ENCODE data around the gene AKAP6.

The AKAP6 gene

GRCh38 chr14:32318087-32318795 lies 10.9 kb upstream of the AKAP6 start:
- DNase-seq (ENCODE audit: low read depth), result no peak
- TF ChIP-seq CTCF (IDR thresholded peaks at IDR 0.05; ENCODE audit: low read depth, low read length, missing control alignments), result no peak
- in situ Hi-C loops (cut with HindIII; ENCODE audit: low sequenced_read_pairs), result no loop called here
- no peak overlapping the region for H3K4me3 ChIP-seq (ENCODE audit: low read depth, low read length)

- H3K4me3 ChIP-seq (ENCODE audit: low read depth, low read length), result no peak overlapping the region
- TF ChIP-seq CTCF (IDR thresholded peaks at IDR 0.05; ENCODE audit: low read depth, low read length, missing control alignments), result no peak
- no peak for DNase-seq (ENCODE audit: low read depth)
- in situ Hi-C loops (cut with HindIII; ENCODE audit: low sequenced_read_pairs), result no loop called here
These were observed 9.6 kb upstream of the AKAP6 start for GRCh38 chr14:32319368-32320049.

GRCh38 chr14:32324601-32325000 lies 4.5 kb upstream of the AKAP6 start:
- in situ Hi-C loops (cut with HindIII; ENCODE audit: low sequenced_read_pairs), result no loop called here
- no peak for TF ChIP-seq CTCF (IDR thresholded peaks at IDR 0.05; ENCODE audit: low read depth, low read length, missing control alignments)
- H3K4me3 ChIP-seq (ENCODE audit: low read depth, low read length), result no peak overlapping the region
- DNase-seq (ENCODE audit: low read depth), result no peak

GRCh38 chr14:32327255-32327961 lies 1.7 kb upstream of the AKAP6 start:
- no peak overlapping the region for H3K4me3 ChIP-seq (ENCODE audit: low read depth, low read length)
- DNase-seq (ENCODE audit: low read depth), result no peak
- in situ Hi-C loops (cut with HindIII; ENCODE audit: low sequenced_read_pairs), result no loop called here
- TF ChIP-seq CTCF (IDR thresholded peaks at IDR 0.05; ENCODE audit: low read depth, low read length, missing control alignments), result no peak

- no peak for DNase-seq (ENCODE audit: low read depth)
- in situ Hi-C loops (cut with HindIII; ENCODE audit: low sequenced_read_pairs), result no loop called here
- no peak for TF ChIP-seq CTCF (IDR thresholded peaks at IDR 0.05; ENCODE audit: low read depth, low read length, missing control alignments)
- no peak overlapping the region for H3K4me3 ChIP-seq (ENCODE audit: low read depth, low read length)
These were observed 690 bp downstream of the AKAP6 start for GRCh38 chr14:32329690-32330285.

GRCh38 chr14:32330351-32331111 lies 1.4 kb downstream of the AKAP6 start:
- no peak for DNase-seq (ENCODE audit: low read depth)
- no peak overlapping the region for H3K4me3 ChIP-seq (ENCODE audit: low read depth, low read length)
- in situ Hi-C loops (cut with HindIII; ENCODE audit: low sequenced_read_pairs), result no loop called here
- TF ChIP-seq CTCF (IDR thresholded peaks at IDR 0.05; ENCODE audit: low read depth, low read length, missing control alignments), result no peak
